Prostate gland (tissue), 2 donors: ENCODE results near the gene TFE3. TPM values are rescaled to one million over a fixed set of nuclear protein-coding genes. Genes with fewer than 3 reads are reported as not detected.

Experiments used
- DNase-seq: peaks from one replicate; pipeline ENCODE4 v3.0.0-alpha.2; 2019; ENCODE audit warnings: low spot score
- H3K27ac ChIP-seq, 2 donors: fragments of 200-600 bp; sonication (generic); 2 replicates each; pipeline ENCODE4 v1.5.1; 2017 to 2019
- H3K27me3 ChIP-seq: fragments of 200-600 bp; sonication (generic); replicated peaks from 2 replicates; pipeline ENCODE4 v1.5.1; 2019; ENCODE audit not compliant: insufficient read depth
- H3K36me3 ChIP-seq, 2 donors: fragments of 200-600 bp; sonication (generic); 1 replicate in 1 of 2; 2 replicates in 1 of 2; pipeline versions ENCODE4 v1.5.1 to v1.8.1; 2017 to 2019
- H3K4me1 ChIP-seq: fragments of 200-600 bp; sonication (generic); replicated peaks from 2 replicates; pipeline ENCODE4 v1.5.1; 2019
- H3K4me3 ChIP-seq, 2 donors: fragments of 200-600 bp; sonication (generic); 2 replicates each; pipeline ENCODE4 v1.5.1; 2017 to 2019
- H3K9me3 ChIP-seq: fragments of 200-600 bp; sonication (generic); 2 replicates; pipeline ENCODE4 v1.5.1; 2017
- POLR2A ChIP-seq: fragments of 450-650 bp; IDR thresholded peaks from one replicate; pipeline ENCODE4 v1.6.1; 2016; ENCODE audit warnings: antibody characterized with exemption, mild to moderate bottlenecking
- POLR2AphosphoS5 ChIP-seq: sonication (generic); formaldehyde crosslinking; IDR thresholded peaks from one replicate; pipeline ENCODE4 v1.6.1; 2017; ENCODE audit warnings: antibody characterized with exemption
- WGBS: methylation state at CpG from one replicate; pipeline ENCODE4 v1.1.5; 2018; 5-methylcytosine and 5-hydroxymethylcytosine counted together
- intact Hi-C: fragments of 100-400 bp; cut with DNase I; formaldehyde crosslinking; loops from one replicate; pipeline ENCODE4 v1.14.2; 2022
- total RNA-seq, 2 donors: library from RNA; depleted of rRNA; stranded (reverse); fragments of >200 nt; gene quantifications; one replicate each; pipeline ENCODE4 v1.1.0, GENCODE V29; 2016
- TF ChIP-seq, protein P1 (sequence below), 4 experiments: fragments of 200-600 bp in 2 of 4; fragments of 450-650 bp in 2 of 4; sonication (generic) in 2 of 4; IDR thresholded peaks; 1 replicate in 3 of 4; 2 replicates in 1 of 4; pipeline ENCODE4 v1.5.1; 2016 to 2019; ENCODE audit warnings: antibody characterized with exemption in 4 of 4, mild to moderate bottlenecking in 2 of 4, moderate library complexity in 2 of 4

TFE3 gene
- total RNA-seq, 2 donors from 2014 or later = 44.6 to 88.4 TPM

DNA sequence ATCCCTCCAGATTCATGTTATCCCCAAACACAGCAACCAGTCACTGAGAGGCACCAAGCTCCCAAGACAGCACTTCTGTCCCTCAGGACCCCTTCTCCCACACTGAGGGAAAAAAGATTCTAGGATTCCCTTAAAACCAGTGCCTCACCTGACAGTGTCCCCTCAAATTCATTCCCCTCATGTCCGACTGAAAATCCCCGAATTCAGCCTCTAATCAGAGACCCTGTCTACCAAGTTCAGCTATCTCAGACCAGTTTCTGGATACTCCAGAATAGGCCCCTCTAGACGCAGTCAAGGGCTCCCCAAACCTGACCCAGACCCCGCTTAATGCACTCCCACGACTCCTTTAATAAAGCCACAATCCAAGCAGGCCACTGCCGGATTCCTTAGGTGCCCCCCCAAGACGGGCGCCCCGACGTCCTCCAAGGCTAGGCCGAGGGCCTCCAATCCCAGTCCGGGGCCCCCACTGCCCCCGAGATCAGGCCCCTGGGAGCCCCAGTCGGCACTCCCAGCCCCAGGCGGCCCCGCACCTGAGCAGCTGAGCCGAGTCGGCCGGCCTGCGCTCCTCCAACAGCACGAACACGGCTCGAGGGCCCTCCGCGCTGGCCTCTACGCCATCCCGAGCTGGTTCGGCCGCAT, 457 bp downstream of the TFE3 start:
- 0% methylated on average over 4 of the region's 29 CpGs for WGBS
- Histone ChIP-seq H3K4me3 (peak overlapping the region; percentile 63 to 73), H3K36me3 (no peaks in the 10 kb centered on the region), H3K27me3 (no peaks in the 10 kb centered on the region), H3K4me1 (no peaks in the 10 kb centered on the region), H3K27ac (peak overlapping the region; percentile 95 to 97), H3K9me3 (no peaks in the 10 kb centered on the region)
- no peak for TF ChIP-seq POLR2AphosphoS5
- TF ChIP-seq POLR2A = no peak
- intact Hi-C loops = loop anchor here (1.0 to 10.0 kb wide), 4 partner anchors 40 to 238 kb away; partner anchors contain the start of genes GRIPAP1, HDAC6, PIM2 and SLC35A2
- no peak for DNase-seq

DNA sequence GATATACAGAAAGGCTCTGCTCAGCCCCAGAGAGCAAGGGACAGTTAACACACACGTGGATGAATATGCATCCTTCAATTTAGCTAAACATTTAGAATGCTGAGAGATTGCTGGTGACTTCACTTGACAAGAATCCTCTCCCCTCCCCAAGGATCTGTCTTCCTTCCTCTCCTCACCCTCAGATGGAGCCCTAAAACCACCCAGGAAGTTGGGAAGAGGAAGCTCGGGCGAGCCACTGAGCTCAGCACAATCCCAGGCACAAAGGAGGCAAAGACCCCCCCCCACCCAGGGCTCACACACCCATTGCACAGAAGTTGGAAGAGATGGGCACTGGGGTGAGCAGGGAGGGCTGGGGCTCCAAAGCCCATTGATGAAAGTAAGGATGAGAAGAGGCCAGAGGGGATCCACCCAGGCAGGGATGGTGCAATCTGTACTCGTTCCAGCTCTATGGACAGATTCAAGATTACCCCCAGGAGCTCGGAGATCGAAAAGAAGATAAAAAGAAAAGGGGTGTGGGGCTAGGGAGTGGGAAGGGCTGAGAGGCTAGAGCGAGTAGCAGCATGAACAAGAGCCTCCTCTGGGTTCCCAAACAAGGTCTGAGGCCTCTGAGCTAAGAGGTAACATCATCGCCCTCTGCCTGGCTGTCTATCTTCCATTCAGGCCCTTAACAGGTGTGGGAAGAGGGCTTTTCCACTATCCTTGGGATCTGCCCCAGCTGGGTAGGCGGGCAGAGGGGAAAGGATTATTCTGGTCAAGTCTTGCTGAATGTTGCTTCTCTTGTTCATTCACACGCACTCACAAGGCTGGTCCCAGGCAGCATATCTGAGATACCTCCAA, 1.2 kb downstream of the TFE3 start:
- intact Hi-C loops = loop anchor here (5.0 to 10.0 kb wide), 3 partner anchors 40 to 237 kb away; partner anchors contain the start of genes GRIPAP1, HDAC6, PIM2 and SLC35A2
- 0% methylated on average over 10 of the region's 10 CpGs for WGBS
- Histone ChIP-seq H3K4me3 (peak overlapping the region; percentile 63 to 73), H3K4me1 (no peaks in the 10 kb centered on the region), H3K36me3 (no peaks in the 10 kb centered on the region), H3K27me3 (no peaks in the 10 kb centered on the region), H3K27ac (peak overlapping the region; percentile 95 to 97), H3K9me3 (no peaks in the 10 kb centered on the region)
- DNase-seq = no peak
- no peak for TF ChIP-seq POLR2AphosphoS5
- TF ChIP-seq POLR2A = no peak
- TF ChIP-seq, protein P1, sequence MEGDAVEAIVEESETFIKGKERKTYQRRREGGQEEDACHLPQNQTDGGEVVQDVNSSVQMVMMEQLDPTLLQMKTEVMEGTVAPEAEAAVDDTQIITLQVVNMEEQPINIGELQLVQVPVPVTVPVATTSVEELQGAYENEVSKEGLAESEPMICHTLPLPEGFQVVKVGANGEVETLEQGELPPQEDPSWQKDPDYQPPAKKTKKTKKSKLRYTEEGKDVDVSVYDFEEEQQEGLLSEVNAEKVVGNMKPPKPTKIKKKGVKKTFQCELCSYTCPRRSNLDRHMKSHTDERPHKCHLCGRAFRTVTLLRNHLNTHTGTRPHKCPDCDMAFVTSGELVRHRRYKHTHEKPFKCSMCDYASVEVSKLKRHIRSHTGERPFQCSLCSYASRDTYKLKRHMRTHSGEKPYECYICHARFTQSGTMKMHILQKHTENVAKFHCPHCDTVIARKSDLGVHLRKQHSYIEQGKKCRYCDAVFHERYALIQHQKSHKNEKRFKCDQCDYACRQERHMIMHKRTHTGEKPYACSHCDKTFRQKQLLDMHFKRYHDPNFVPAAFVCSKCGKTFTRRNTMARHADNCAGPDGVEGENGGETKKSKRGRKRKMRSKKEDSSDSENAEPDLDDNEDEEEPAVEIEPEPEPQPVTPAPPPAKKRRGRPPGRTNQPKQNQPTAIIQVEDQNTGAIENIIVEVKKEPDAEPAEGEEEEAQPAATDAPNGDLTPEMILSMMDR (IDR thresholded peaks at IDR 0.05) = no peak

DNA sequence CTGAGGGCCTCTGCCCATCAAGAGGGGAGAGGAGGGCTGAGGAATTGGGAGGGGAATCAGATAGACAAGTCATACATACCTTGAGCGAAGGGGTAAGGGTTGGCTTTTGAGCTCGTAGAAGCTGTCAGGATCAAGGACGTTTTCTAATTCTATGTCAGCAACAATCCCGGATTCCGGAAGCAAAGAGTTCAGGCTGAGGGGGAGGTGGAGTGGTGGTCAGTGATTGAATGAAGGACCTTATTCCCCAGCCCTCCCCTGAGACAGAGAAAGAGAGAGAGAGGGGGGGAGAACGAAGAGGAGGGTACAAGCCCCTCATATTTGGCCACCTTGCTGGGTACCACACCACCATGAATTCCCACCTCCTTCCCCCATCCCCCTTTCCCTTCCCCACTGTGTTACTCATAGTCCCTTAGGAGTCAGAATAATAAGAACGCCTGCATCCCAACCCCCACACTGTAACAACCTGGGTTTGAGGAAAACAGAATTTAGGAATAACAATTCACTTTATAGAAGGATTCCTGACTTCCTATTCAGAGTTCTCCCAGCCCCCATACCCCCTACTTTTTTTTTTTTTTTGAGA, 2.7 kb downstream of the TFE3 start:
- 17% methylated on average over 7 of the region's 7 CpGs for WGBS
- no peak for TF ChIP-seq POLR2AphosphoS5
- no peak for TF ChIP-seq POLR2A
- TF ChIP-seq, protein P1 (IDR thresholded peaks at IDR 0.05) = no peak
- H3K9me3 ChIP-seq = no peaks in the 10 kb centered on the region
- DNase-seq = no peak
- no peaks in the 10 kb centered on the region for H3K4me1 ChIP-seq
- intact Hi-C loops = loop anchor here (5.0 to 10.0 kb wide), 3 partner anchors 38 to 236 kb away; partner anchors contain the start of genes GRIPAP1, HDAC6, PIM2 and SLC35A2
- peak overlapping the region; percentile 74 to 95 for H3K27ac ChIP-seq
- no peaks in the 10 kb centered on the region for H3K36me3 ChIP-seq
- H3K27me3 ChIP-seq = no peaks in the 10 kb centered on the region
- no peak overlapping the region for H3K4me3 ChIP-seq

DNA sequence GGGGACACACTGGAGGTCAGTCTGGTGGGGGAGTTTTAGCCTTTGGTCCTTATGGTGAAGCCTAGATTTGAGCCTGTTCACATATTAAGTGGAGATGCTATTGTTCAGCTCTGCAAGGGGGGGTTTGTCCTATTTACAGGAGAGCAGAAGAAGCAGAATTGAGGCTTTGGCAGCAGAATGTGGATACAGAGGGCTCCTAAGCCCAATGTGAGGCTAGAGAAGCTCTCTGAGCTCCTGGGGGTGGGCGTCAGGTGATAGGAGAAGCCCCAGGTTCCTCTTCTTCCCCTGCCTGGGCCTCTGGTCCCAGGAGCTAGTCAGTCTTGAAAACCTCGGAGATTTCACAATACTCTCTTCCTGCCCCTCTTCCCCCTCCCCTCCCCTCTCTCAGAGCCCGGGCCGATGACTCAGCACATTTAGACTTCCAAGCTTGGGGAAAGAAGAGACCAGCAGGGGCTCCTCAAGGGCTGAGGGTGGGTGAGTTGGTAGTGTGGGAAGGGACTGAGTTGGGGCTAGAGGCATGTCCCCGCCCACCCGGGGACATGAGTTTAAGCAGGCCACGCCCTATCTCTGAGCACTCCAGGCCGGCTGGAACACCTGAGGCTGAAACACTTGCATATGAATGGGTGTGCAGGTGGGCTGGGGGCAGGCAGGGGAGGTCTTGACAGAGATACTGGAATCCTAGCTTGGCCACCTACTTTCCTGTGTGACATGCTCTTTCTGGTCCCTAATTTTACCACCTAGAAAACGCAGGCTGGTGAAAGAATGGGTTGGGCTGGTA, 3.4 kb downstream of the TFE3 start:
- WGBS = 2% methylated on average over 9 of the region's 9 CpGs
- intact Hi-C loops = loop anchor here (5.0 to 10.0 kb wide), 3 partner anchors 37 to 235 kb away; partner anchors contain the start of genes GRIPAP1, HDAC6, PIM2 and SLC35A2
- Histone ChIP-seq H3K27ac (peak overlapping the region; percentile 74 to 95), H3K9me3 (no peaks in the 10 kb centered on the region), H3K4me1 (no peaks in the 10 kb centered on the region), H3K4me3 (no peak overlapping the region), H3K27me3 (no peaks in the 10 kb centered on the region), H3K36me3 (no peaks in the 10 kb centered on the region)
- peak; percentile 59 for DNase-seq
- TF ChIP-seq, protein P1 (IDR thresholded peaks at IDR 0.05) = peak in 1 of 4 experiments; percentile 9
- peak; percentile 14 for TF ChIP-seq POLR2A
- peak; percentile 68 for TF ChIP-seq POLR2AphosphoS5
